COLO668 (cell line): ENCODE data around the gene TMEM8B.

Source experiments
- DNase-seq: peaks from one replicate; lab custom pipeline; 2025; ENCODE audit not compliant: unreplicated experiment; lab: John Stamatoyannopoulos, UW

Gene TMEM8B

DNA sequence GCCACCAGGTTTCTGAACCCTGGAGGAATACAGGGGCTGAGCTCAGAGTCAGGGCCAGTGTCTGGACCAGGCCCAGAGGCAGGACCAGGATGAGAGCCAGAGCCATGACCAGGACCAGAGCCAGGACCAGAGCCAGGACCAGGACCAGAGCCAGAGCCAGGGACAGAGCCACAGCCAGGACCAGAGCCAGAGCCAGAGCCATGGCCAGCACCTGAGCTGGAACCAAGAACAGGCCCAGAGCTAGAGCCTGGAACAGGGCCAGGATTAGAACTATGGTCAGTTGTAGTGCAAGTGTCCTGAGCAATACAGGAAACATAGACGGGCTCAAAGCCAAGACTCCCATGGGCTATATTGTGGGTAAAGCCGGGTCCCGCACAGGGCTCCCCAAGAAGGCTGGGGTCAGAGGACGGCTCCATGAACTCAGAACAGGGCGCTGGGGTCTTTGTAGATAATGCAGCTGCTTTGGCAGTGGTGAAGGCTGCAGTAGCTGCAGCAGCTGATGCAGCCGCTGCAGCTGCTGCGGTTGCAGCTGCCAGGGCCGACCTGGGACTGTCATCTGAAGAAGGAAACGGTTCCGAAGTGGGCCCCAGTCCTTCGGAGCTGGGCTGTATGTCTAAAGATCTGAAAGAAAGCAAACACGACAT, 17.5 kb upstream of the TMEM8B start:
- DNase-seq = no peak

DNA sequence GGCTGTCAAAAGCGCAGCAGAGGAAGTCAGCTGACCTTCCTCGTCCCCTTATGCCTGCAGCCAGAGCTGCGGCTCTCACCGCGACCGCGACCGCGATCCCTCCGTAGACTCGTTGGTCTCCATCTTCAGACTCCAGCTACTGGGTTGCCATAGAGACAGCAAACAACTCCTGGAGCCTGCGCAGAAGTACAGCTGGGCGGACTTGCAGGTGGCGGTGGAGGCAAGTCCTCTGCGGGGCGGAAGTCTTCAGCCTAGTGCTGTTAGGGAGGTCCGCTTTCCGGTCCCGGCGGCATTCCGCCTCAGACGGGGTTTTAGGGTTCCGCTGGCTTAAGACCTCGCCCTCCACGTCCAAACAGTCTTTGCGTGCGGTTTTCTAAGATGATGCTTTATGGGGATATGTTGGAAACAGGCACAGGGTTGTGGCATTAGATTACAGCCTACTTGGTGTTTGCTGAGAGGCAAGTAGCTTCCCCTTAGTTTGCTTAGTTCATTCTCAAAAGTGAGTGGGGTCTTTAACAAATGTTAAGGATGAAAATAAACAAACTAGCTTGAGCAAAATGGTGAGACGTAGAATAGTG, 16.9 kb upstream of the TMEM8B start, which contains the start of gene SPAG8:
Gene SPAG8 (minus strand): TSS at position 238 of the 578 bp plus-strand sequence. CDS start 115 bp downstream, at position 123.
- peak; percentile 93 for DNase-seq

- DNase-seq = peak; percentile 26
Observed at GRCh38 chr9:35813434-35814105, 15.5 kb upstream of the TMEM8B start.

- DNase-seq = peak; percentile 49
Observed at GRCh38 chr9:35814106-35814840, 14.8 kb upstream of the TMEM8B start.

- peak; percentile 97 for DNase-seq
Observed at GRCh38 chr9:35814841-35815543, 14.0 kb upstream of the TMEM8B start, which contains the start of gene HINT2. Gene HINT2 (minus strand): TSS chr9:35815042. CDS start chr9:35814979, 63 bp downstream.

- peak; percentile 4 for DNase-seq
Observed at GRCh38 chr9:35816708-35817107, 12.3 kb upstream of the TMEM8B start.

GRCh38 chr9:35818341-35818740, 10.7 kb upstream of the TMEM8B start:
- no peak for DNase-seq

- DNase-seq = no peak
Observed at GRCh38 chr9:35820076-35820475, 9.0 kb upstream of the TMEM8B start.

GRCh38 chr9:35822926-35823325, 6.1 kb upstream of the TMEM8B start:
- no peak for DNase-seq

- DNase-seq = peak; percentile 23
Observed at GRCh38 chr9:35826071-35826701, 2.8 kb upstream of the TMEM8B start.

DNA sequence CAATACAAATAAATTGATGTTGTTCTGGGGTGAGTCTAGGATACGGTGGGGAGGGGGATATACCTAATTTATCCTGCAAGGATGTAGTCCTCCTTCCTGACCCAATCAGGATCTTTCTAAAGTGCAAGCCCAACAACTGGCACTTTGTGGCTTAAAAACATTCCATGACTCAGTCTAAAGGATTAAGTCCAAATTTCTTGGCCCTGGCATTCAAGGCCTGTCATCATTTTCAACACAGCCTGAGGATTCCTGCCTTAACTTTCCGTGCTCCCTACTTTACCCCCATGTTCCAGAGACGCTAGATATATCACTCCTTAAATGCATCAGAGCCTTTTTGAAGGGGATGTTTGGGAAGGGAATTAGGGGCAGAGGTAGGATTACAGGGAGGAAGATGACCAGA, 1.5 kb upstream of the TMEM8B start:
- no peak for DNase-seq

- DNase-seq = peak; percentile 33
Observed at GRCh38 chr9:35828716-35829083, 328 bp upstream of the TMEM8B start, which contains the start of gene FAM221B. Gene FAM221B (minus strand): TSS chr9:35828732. CDS start chr9:35826161, 2,571 bp downstream.

GRCh38 chr9:35829764-35830096, 702 bp downstream of the TMEM8B start:
- DNase-seq = no peak

- no peak for DNase-seq
Observed at GRCh38 chr9:35831040-35831439, 2.0 kb downstream of the TMEM8B start.

DNA sequence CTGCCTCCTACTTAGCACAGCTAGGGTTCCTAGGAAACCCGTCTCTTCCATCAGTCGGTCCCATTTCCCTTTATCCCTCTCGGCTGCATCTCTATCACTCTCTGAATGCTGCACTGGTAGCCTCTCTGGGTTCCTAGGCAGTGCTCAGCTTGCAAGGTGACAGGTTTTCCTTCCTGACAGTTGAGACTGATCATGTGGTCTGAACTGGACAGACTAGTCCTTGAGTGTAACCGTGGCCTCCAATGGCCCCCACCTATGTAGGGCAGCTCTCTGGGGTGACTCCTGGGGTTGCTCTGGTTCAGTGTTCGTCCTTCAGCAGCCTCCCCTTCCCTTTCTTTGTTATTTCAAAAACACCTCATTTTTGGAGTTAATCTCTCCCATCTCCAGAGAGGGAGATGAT, 3.8 kb downstream of the TMEM8B start:
- DNase-seq = no peak

DNA sequence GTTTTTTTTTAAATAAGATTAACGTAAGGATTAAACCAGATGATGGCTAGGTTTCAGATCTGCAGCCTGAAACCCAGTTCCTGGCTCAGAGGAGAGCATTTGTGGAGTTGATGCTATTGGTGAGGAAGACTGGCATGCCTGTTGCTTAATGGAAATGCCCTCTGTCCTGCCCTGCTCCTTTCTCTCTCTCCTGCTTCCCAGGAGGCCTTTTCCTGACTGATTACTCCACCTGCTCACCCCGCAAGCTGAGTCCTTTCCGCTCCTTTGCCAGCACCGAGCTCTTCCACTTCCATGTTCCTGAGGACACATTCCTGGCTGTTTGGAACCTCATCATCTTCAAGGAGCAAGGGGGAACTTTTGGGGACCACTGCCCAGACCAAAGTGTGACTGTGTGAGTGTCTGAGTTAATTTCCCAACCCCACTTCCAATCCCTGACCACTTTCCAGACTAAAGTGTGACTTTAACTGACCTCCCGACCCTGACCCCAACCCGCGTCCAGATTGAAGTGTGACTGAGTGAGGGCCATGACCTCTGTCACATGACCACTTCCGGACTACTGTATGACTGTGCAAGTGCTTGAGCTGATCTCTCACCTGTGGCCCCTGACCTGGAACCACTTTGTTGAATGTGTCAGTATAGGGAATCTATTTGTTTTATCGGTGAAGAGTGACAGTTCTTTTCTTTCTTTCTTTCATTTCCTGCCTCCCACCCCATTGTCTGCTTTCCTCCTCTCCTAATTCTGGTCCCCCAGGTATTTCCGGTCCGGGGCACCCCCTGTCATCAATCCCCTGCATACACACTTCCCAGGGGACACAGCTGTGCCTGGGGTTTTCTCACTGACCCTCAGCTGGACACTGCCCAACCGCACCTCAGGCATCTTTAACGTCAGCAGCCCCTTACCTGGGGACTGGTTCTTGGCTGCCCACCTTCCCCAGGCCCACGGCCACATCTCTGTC, 5.5 kb downstream of the TMEM8B start:
- DNase-seq = no peak

- peak; percentile 3 for DNase-seq
Observed at GRCh38 chr9:35835216-35835632, 6.2 kb downstream of the TMEM8B start.

- no peak for DNase-seq
Observed at GRCh38 chr9:35835766-35836165, 6.7 kb downstream of the TMEM8B start.

GRCh38 chr9:35836595-35836994, 7.6 kb downstream of the TMEM8B start:
- no peak for DNase-seq
